Measurements from ENCODE around the gene ARL15.

Gene ARL15

GRCh38 chr5:54315736-54316528 lies 5.6 kb upstream of the ARL15 start:
- no peak for DNase-seq

DNA sequence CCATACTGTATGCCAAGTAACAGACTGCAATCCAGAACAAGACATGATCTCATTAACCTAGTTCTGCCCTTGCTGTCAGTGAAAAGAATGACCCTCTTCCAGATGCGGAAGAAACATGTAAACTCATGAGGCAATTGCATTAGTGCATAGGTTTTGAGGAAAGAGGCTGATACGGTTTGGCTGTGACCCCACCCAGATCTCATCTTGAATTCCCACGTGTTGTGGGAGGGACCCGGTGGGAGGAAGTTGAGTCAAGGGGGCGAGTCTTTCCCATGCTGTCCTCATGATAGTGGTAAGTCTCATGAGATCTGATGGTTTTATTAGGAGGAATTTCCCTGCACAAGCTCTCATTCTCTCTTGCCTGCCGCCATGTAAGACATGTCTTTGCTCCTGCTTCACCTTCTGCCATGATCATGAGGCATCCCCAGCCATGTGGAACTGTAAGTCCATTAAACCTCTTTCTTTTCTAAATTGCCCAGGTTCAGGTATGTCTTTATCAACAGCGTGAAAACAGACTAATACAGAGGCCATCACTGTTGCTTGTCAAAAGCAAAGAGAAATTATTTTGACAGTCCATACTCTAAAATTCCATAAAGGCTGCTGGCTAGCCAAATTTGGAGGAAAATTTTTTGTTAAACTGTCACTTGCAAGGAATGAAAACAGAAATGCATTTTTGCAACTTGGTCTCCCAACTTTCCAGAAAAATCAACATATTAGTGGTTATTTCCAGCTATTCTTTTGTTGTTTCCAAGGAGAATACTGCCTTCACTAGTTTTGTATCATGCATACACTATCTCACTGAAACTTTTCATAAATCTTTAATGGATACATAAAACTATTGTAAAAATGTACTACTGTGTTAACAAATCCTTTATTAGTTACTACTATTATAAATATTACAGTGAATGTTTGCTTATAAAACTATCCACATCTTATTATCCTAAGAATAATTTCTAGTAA lies 3.2 kb upstream of the ARL15 start:
- DNase-seq = no peak

GRCh38 chr5:54312499-54312898 lies 2.1 kb upstream of the ARL15 start:
- DNase-seq = peak in 1 of 51 donors; percentile 12

GRCh38 chr5:54311176-54311677 lies 854 bp upstream of the ARL15 start:
- peak in 1 of 51 donors; percentile 55 for DNase-seq

DNA sequence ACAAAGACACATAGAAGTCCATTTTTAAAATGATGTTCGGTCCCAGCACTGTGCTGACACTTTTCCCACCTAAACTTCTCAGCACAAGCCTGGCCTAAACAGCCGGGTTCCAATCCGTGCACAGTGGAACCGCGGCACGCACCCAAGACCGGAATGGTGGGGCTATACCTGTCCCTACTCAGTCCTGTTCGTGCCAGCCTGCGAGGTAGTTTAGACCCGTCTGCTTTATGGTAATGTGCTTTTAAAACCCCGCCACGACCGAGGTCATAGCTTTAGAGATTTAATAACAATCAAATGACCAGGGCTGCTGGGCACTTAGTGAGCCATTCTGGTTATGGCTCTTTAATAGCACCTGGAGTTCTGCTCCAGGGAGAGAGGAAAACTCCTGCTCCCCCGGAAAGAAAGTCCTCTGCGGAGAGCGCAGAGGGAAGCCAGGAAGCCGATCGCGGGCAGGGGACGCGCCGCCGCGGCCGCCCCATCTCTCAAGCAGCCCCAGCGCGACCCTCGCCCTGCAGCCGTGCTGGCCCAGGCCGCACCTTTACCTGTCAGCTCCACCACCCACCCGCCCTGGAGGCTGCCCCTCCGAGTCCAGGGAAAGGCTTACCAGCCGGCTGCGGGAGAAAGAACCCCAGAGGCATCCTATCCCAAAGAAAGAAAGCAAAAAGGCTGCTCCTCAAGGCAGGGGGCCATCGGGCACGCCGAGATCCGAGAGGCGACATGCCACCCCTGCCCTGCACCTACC lies 511 bp downstream of the ARL15 start:
- peak in 29 of 51 donors; percentile 4 to 80 (median 42) for DNase-seq

DNA sequence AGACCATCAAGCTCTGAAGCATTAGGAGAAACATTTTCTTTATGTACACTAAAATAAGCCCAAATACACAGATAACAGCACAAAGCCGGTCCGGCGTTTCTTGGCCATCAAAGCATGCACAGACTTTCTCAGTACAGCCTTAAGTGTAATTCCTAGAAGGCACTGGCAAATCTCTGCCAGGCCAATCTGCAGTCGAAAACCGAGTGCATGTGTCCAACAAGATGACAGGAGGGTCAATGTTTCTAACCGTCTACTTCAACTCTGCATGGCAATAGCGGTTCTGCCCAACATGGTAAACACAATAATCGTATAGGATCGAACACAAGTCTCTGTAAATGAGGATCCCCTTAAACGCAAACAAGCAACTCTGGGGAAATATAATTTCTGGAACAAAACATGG lies 1.1 kb downstream of the ARL15 start:
- peak in 12 of 51 donors; percentile 1 to 61 (median 8) for DNase-seq

GRCh38 chr5:54307583-54307982 lies 2.8 kb downstream of the ARL15 start:
- no peak for DNase-seq

GRCh38 chr5:54306893-54307292 lies 3.5 kb downstream of the ARL15 start:
- DNase-seq = no peak

GRCh38 chr5:54305737-54306136 lies 4.6 kb downstream of the ARL15 start:
- no peak for DNase-seq

- no peak for DNase-seq
Measured at GRCh38 chr5:54304040-54304439, 6.3 kb downstream of the ARL15 start.

- no peak for DNase-seq
Measured at GRCh38 chr5:54302267-54302687, 8.1 kb downstream of the ARL15 start.

GRCh38 chr5:54301849-54302248 lies 8.5 kb downstream of the ARL15 start:
- no peak for DNase-seq

- DNase-seq = no peak
Measured at GRCh38 chr5:54301220-54301619, 9.2 kb downstream of the ARL15 start.

- DNase-seq = no peak
Measured at GRCh38 chr5:54298947-54299346, 11.4 kb downstream of the ARL15 start.

- no peak for DNase-seq
Measured at GRCh38 chr5:54296386-54296785, 14.0 kb downstream of the ARL15 start.

GRCh38 chr5:54295651-54296276 lies 14.6 kb downstream of the ARL15 start:
- DNase-seq = peak in 1 of 51 donors; percentile 6

DNA sequence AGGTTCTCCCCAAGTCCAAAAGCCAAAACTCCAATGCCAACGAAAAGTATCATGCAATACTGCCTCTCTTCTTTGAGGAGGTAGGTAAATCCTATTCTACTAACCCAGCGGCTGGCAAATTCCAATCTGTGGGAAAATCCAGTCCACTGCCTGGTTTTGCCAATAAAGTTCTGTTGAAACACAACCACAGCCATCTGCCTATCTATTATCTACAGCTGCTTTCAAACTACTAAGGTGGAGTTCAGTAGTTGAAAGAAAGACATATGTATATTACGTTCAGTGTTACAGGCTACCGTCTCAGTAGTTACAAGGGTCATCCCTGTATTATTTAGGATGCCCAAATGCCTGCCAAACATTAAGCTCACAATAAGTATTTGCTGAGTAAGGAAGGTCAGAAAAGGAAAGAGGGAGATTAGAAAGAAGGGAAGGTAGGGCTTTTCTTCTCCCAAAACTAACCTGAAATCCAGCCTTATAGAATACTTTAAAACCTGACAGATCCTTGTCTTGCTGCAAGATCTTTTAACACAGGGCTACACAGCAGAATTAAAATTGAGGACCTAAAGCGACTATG lies 16.2 kb downstream of the ARL15 start:
- DNase-seq = no peak

DNA sequence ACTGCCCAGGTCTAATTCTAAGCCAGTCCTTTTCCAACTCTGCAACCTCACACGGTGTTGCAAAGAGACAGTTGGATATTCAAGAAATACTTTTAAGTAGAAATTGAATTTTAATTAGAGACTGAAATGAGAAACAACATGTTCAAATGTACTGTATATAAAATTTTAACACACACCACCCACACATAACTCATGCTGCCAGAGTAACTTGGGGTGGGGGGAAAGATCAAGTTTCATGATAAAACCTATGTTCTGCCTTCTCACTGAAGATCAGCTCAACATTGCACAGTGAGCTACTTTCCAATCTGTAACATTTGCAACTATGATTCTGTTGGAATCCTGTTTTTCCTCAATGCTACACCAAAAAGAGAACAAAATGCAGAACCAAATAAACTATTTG lies 17.5 kb downstream of the ARL15 start:
- DNase-seq = no peak

GRCh38 chr5:54291498-54291897 lies 18.9 kb downstream of the ARL15 start:
- DNase-seq = no peak

DNA sequence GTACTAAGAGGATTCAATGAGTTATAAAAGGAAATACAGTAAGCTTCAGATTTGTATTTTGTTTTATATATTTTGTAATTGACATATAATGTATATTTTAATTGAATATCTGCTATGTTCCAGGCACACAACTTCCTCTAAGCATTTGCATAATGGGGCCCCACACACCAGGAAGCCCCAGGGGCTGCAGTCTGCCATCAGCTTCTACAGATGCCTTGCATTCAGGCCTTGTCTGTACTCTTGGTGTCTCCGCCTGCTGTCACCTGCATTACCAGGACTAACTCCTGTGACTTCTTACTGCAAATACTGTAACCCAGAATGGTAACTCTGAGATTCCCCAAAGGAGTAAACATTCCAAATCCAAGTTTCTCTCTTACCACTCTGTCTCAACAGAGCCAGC lies 20.6 kb downstream of the ARL15 start:
- no peak for DNase-seq

Data from hypothalamus (tissue), 51 donors.